Measurements from ENCODE around the gene LRRN2. TPM values are rescaled to one million over a fixed set of nuclear protein-coding genes. Genes with fewer than 3 reads are reported as not detected.

The LRRN2 gene
- total RNA-seq, 1 donor from 2014 or later = 4.9 TPM

GRCh38 chr1:204680051-204680450 is 5.5 kb downstream of the LRRN2 start:
- H3K27ac Mint-ChIP-seq (ENCODE audit: unreplicated experiment) = no peak overlapping the region
- Histone ChIP-seq H3K4me3 (ENCODE audit: insufficient read depth, low read depth, low read length) (no peak overlapping the region), H4K20me1 (ENCODE audit: insufficient read depth, low read length) (no peaks in the 10 kb centered on the region), H3K79me2 (ENCODE audit: insufficient read depth, low read length) (no peaks in the 10 kb centered on the region), H3K27ac (ENCODE audit: low read depth, low read length) (no peak overlapping the region), H2AFZ (ENCODE audit: low read depth, low read length) (no peak overlapping the region), H3K36me3 (ENCODE audit: insufficient read depth, low read length) (no peaks in the 10 kb centered on the region), H3K9me3 (ENCODE audit: insufficient read depth, low read depth, low read length) (no peaks in the 10 kb centered on the region), H3K4me2 (ENCODE audit: low read length) (no peak overlapping the region), H3K9ac (ENCODE audit: low read length) (no peak overlapping the region), H3K4me1 (ENCODE audit: insufficient read depth, low read length) (no peaks in the 10 kb centered on the region), H3K27me3 (ENCODE audit: insufficient read depth, low read length) (peaks cover 39% of the 10 kb centered on the region)
- H3K9me3 Mint-ChIP-seq (ENCODE audit: unreplicated experiment) = peaks cover 3% of the 10 kb centered on the region
- no peak for TF ChIP-seq EZH2 (IDR thresholded peaks at IDR 0.05; ENCODE audit: insufficient read depth, low read length)
- TF ChIP-seq, protein P1, sequence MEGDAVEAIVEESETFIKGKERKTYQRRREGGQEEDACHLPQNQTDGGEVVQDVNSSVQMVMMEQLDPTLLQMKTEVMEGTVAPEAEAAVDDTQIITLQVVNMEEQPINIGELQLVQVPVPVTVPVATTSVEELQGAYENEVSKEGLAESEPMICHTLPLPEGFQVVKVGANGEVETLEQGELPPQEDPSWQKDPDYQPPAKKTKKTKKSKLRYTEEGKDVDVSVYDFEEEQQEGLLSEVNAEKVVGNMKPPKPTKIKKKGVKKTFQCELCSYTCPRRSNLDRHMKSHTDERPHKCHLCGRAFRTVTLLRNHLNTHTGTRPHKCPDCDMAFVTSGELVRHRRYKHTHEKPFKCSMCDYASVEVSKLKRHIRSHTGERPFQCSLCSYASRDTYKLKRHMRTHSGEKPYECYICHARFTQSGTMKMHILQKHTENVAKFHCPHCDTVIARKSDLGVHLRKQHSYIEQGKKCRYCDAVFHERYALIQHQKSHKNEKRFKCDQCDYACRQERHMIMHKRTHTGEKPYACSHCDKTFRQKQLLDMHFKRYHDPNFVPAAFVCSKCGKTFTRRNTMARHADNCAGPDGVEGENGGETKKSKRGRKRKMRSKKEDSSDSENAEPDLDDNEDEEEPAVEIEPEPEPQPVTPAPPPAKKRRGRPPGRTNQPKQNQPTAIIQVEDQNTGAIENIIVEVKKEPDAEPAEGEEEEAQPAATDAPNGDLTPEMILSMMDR (IDR thresholded peaks at IDR 0.05; ENCODE audit: insufficient read depth, low read depth, low read length) = no peak
- peaks cover 11% of the 10 kb centered on the region for H3K4me1 Mint-ChIP-seq (ENCODE audit: low read depth, unreplicated experiment)
- H3K27me3 Mint-ChIP-seq (ENCODE audit: low read depth, unreplicated experiment) = peaks cover 62% of the 10 kb centered on the region
- H3K36me3 Mint-ChIP-seq (ENCODE audit: low read depth, unreplicated experiment) = peaks cover 4% of the 10 kb centered on the region
- no peak overlapping the region for H3K4me3 Mint-ChIP-seq (ENCODE audit: unreplicated experiment)
- FAIRE-seq (no peak), DNase-seq (ENCODE audit: low read depth) (no peak)

GRCh38 chr1:204678721-204679475 is 6.6 kb downstream of the LRRN2 start:
- Mint-ChIP-seq H3K27me3 (ENCODE audit: low read depth, unreplicated experiment) (peaks cover 55% of the 10 kb centered on the region), H3K36me3 (ENCODE audit: low read depth, unreplicated experiment) (peaks cover 4% of the 10 kb centered on the region), H3K4me1 (ENCODE audit: low read depth, unreplicated experiment) (peaks cover 11% of the 10 kb centered on the region), H3K9me3 (ENCODE audit: unreplicated experiment) (peaks cover 3% of the 10 kb centered on the region), H3K4me3 (ENCODE audit: unreplicated experiment) (no peak overlapping the region), H3K27ac (ENCODE audit: unreplicated experiment) (peak overlapping the region; percentile 20)
- H3K4me1 ChIP-seq (ENCODE audit: insufficient read depth, low read length) = no peaks in the 10 kb centered on the region
- no peaks in the 10 kb centered on the region for H4K20me1 ChIP-seq (ENCODE audit: insufficient read depth, low read length)
- H3K36me3 ChIP-seq (ENCODE audit: insufficient read depth, low read length) = no peaks in the 10 kb centered on the region
- no peaks in the 10 kb centered on the region for H3K79me2 ChIP-seq (ENCODE audit: insufficient read depth, low read length)
- no peak overlapping the region for H3K4me3 ChIP-seq (ENCODE audit: insufficient read depth, low read depth, low read length)
- peaks cover 29% of the 10 kb centered on the region for H3K27me3 ChIP-seq (ENCODE audit: insufficient read depth, low read length)
- H3K27ac ChIP-seq (ENCODE audit: low read depth, low read length) = no peak overlapping the region
- no peak overlapping the region for H2AFZ ChIP-seq (ENCODE audit: low read depth, low read length)
- H3K4me2 ChIP-seq (ENCODE audit: low read length) = no peak overlapping the region
- H3K9me3 ChIP-seq (ENCODE audit: insufficient read depth, low read depth, low read length) = no peaks in the 10 kb centered on the region
- DNase-seq (ENCODE audit: low read depth) (no peak), FAIRE-seq (no peak)
- no peak for TF ChIP-seq EZH2 (IDR thresholded peaks at IDR 0.05; ENCODE audit: insufficient read depth, low read length)
- TF ChIP-seq, protein P1 (IDR thresholded peaks at IDR 0.05; ENCODE audit: insufficient read depth, low read depth, low read length) = no peak
- H3K9ac ChIP-seq (ENCODE audit: low read length) = no peak overlapping the region

DNA sequence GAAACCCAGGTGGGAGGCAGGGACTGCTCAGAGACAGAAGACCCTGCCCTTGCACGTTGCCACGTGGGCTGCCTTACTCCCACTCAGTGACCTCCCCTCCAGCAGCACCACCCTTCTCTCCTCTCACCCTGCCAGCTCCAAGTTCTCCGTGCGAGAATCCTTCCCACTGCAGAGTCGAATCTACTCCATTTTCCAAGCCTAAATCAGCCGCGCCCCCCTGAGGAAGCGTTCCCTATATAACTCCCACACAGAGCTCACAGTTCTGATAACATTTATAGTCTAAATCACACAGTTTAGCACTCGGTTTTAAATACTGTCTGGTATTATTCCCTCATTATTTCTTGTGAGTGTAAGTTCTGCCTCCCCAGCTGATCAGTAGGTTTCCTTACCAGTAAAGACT is 7.7 kb downstream of the LRRN2 start:
- no peak overlapping the region for H3K4me2 ChIP-seq (ENCODE audit: low read length)
- peaks cover 23% of the 10 kb centered on the region for H3K27me3 ChIP-seq (ENCODE audit: insufficient read depth, low read length)
- H3K79me2 ChIP-seq (ENCODE audit: insufficient read depth, low read length) = no peaks in the 10 kb centered on the region
- no peaks in the 10 kb centered on the region for H3K36me3 ChIP-seq (ENCODE audit: insufficient read depth, low read length)
- no peak overlapping the region for H3K27ac Mint-ChIP-seq (ENCODE audit: unreplicated experiment)
- FAIRE-seq = no peak
- H3K36me3 Mint-ChIP-seq (ENCODE audit: low read depth, unreplicated experiment) = peaks cover 4% of the 10 kb centered on the region
- H3K27ac ChIP-seq (ENCODE audit: low read depth, low read length) = no peak overlapping the region
- peaks cover 3% of the 10 kb centered on the region for H3K9me3 Mint-ChIP-seq (ENCODE audit: unreplicated experiment)
- DNase-seq (ENCODE audit: low read depth) = no peak
- H3K9me3 ChIP-seq (ENCODE audit: insufficient read depth, low read depth, low read length) = peaks cover 2% of the 10 kb centered on the region
- H3K9ac ChIP-seq (ENCODE audit: low read length) = no peak overlapping the region
- H3K4me3 ChIP-seq (ENCODE audit: insufficient read depth, low read depth, low read length) = no peak overlapping the region
- H3K4me3 Mint-ChIP-seq (ENCODE audit: unreplicated experiment) = no peak overlapping the region
- H3K4me1 Mint-ChIP-seq (ENCODE audit: low read depth, unreplicated experiment) = peaks cover 11% of the 10 kb centered on the region
- no peak overlapping the region for H2AFZ ChIP-seq (ENCODE audit: low read depth, low read length)
- H3K4me1 ChIP-seq (ENCODE audit: insufficient read depth, low read length) = no peaks in the 10 kb centered on the region
- H3K27me3 Mint-ChIP-seq (ENCODE audit: low read depth, unreplicated experiment) = peaks cover 49% of the 10 kb centered on the region
- H4K20me1 ChIP-seq (ENCODE audit: insufficient read depth, low read length) = no peaks in the 10 kb centered on the region
- no peak for TF ChIP-seq EZH2 (IDR thresholded peaks at IDR 0.05; ENCODE audit: insufficient read depth, low read length)
- TF ChIP-seq, protein P1 (IDR thresholded peaks at IDR 0.05; ENCODE audit: insufficient read depth, low read depth, low read length) = no peak

Measured in astrocyte (in vitro differentiated cells and primary cell).